ENCODE results near the gene EBLN2.

EBLN2 gene

DNA sequence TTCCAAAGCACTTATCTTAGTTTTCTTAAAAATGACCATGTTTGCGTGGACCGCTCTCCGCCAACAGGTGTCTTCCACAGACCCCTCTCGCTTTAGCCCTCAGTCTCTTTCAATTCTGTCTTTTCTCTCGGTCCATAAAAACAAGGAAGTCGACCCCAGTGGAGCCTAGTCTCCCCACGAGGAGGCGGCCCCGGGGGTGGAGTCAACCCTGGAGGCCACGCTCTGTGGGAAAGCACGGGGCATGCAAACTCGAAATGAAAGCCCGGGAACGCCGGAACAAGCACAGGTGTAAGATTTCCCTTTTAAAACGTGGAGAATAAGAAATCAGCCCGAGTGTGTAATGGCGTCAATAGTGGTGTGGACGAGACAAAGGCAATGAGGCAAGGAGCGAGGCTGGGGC, 49.1 kb downstream of the EBLN2 start:
- Histone ChIP-seq H3K4me1 (ENCODE audit: control insufficient read depth in 1 of 2, insufficient read depth in 2 of 2, low read length in 2 of 2) (no peaks in the 10 kb centered on the region), H3K9me3 (ENCODE audit: control insufficient read depth in 1 of 2, low read length in 2 of 2) (no peaks in the 10 kb centered on the region), H3K36me3 (ENCODE audit: control insufficient read depth in 1 of 2, insufficient read depth in 2 of 2, low read length in 2 of 2) (no peaks in the 10 kb centered on the region), H3K4me3 (ENCODE audit: low read depth in 1 of 2, low read length in 2 of 2) (no peak overlapping the region), H3K27ac (ENCODE audit: low read length) (no peak overlapping the region), H3K27me3 (ENCODE audit: low read depth, low read length) (no peaks in the 10 kb centered on the region)

All from muscle layer of duodenum (tissue), 2 donors.